Panc1 (cell line): ENCODE data around the gene CERS5. TPM values are rescaled to one million over a fixed set of nuclear protein-coding genes. Genes with fewer than 3 reads are reported as not detected.

Experiments used
- ATAC-seq: fragments of 200-7000 bp; cut with Tn5 transposase; 2 replicates; pipeline ENCODE4 v1.9.1; 2020; ENCODE audit warnings: mild to moderate bottlenecking, moderate library complexity
- BruUV-seq: library from RNA; stranded (reverse); fragments of 400-500 nt; replicated peaks from 2 replicates; lab custom pipeline; 2021; lab: Mats Ljungman, UMichigan
- CTCF ChIA-PET: fragments of 300-600 bp; sonication (Branson Sonifier 250); formaldehyde crosslinking; loops from one replicate; lab custom pipeline; 2022; ENCODE audit warnings: antibody characterized with exemption; lab: Charles Lee
- POLR2A ChIA-PET: fragments of 300-600 bp; sonication (Branson Sonifier 250); formaldehyde crosslinking; loops from one replicate; lab custom pipeline; 2022; ENCODE audit warnings: antibody characterized with exemption; lab: Charles Lee
- DNase-seq: peaks from one replicate; pipeline ENCODE4 v3.0.0-alpha.2; 2010; ENCODE audit warnings: low read depth, low spot score
- H3K27ac ChIP-seq: 2 replicates; pipeline ENCODE4 v1.5.1; 2011; ENCODE audit warnings: mild to moderate bottlenecking, low read length, inconsistent platforms
- H3K27me3 ChIP-seq: fragments of 200-500 bp; sonication (Bioruptor generic); 2 replicates; pipeline ENCODE4 v1.6.0; 2014; ENCODE audit warnings: low read length, inconsistent platforms; ENCODE audit not compliant: control insufficient read depth, insufficient read depth
- H3K36me3 ChIP-seq: fragments of 200-500 bp; sonication (Bioruptor generic); 2 replicates; pipeline ENCODE4 v1.5.1; 2014; ENCODE audit warnings: inconsistent platforms, mild to moderate bottlenecking, low read length, moderate library complexity; ENCODE audit not compliant: control insufficient read depth, insufficient read depth
- H3K4me1 ChIP-seq: 2 replicates; pipeline ENCODE4 v1.5.1; 2011; ENCODE audit warnings: inconsistent platforms, mild to moderate bottlenecking, low read length, moderate library complexity; ENCODE audit not compliant: control insufficient read depth, insufficient read depth
- H3K4me3 ChIP-seq, 2 experiments: 2 replicates each; pipeline ENCODE4 v1.5.1; 2011 to 2012; ENCODE audit warnings: low read depth in 2 of 2, low read length in 2 of 2, mild to moderate bottlenecking in 2 of 2, inconsistent platforms in 1 of 2, moderate library complexity in 1 of 2
- H3K9me3 ChIP-seq: fragments of 200-500 bp; sonication (Bioruptor generic); 2 replicates; pipeline ENCODE4 v1.5.1; 2014; ENCODE audit warnings: low read depth, mild to moderate bottlenecking, inconsistent platforms, low read length, moderate library complexity; ENCODE audit not compliant: control insufficient read depth, insufficient read depth
- POLR2AphosphoS5 ChIP-seq: IDR thresholded peaks from 2 replicates; pipeline ENCODE4 v1.6.1; 2012; ENCODE audit warnings: mild to moderate bottlenecking, low read depth, low read length, moderate library complexity
- REST ChIP-seq, 2 experiments: IDR thresholded peaks; 2 replicates each; pipeline ENCODE4 v1.6.1; 2011 to 2012; ENCODE audit warnings: low read depth in 2 of 2, control low read depth in 1 of 2, low read length in 1 of 2, mild to moderate bottlenecking in 1 of 2, moderate library complexity in 1 of 2; ENCODE audit not compliant: insufficient read depth in 1 of 2
- SIN3A ChIP-seq: IDR thresholded peaks from 2 replicates; pipeline ENCODE4 v1.6.1; 2012; ENCODE audit warnings: low read depth, mild to moderate bottlenecking, low read length, moderate library complexity, borderline replicate concordance; ENCODE audit not compliant: insufficient read depth
- TCF7L2 ChIP-seq: IDR thresholded peaks from 2 replicates; pipeline ENCODE4 v1.6.1; 2011; ENCODE audit warnings: mild to moderate bottlenecking, low read depth, low read length, inconsistent platforms
- in situ Hi-C: cut with HindIII; loops from 2 replicates; pipeline ENCODE4 v1.10.0; 2016; ENCODE audit warnings: low sequenced_read_pairs, low pct_unique_long_range_greater_than_20kb
- intact Hi-C: fragments of 100-400 bp; cut with micrococcal nuclease; formaldehyde crosslinking; loops from one replicate; pipeline ENCODE4 v1.10.0; 2022; ENCODE audit not compliant: unreplicated experiment
- total RNA-seq: library from RNA; stranded (reverse); gene quantifications from one replicate; pipeline ENCODE4 v1.2.1, GENCODE V29; 2021; ENCODE audit not compliant: unreplicated experiment
- TF ChIP-seq, protein P1 (sequence below): fragments of 450-650 bp; IDR thresholded peaks from 2 replicates; pipeline ENCODE4 v1.5.1; 2017; ENCODE audit warnings: mild to moderate bottlenecking

The CERS5 gene
- total RNA-seq, 1 experiment from 2014 or later = 50.5 TPM

- BruUV-seq = no TSS peak
- no peaks in the 10 kb centered on the region for H3K9me3 ChIP-seq
- peak; percentile 61 for ATAC-seq
- H3K4me3 ChIP-seq = no peak overlapping the region
- no peak for DNase-seq
- H3K36me3 ChIP-seq = peaks cover 12% of the 10 kb centered on the region
- POLR2A ChIA-PET = interaction anchor here (0.8 kb wide), 1 partner anchor 29 kb away, joined by 3 read pairs; the partner anchor contains the start of gene CERS5
- H3K4me1 ChIP-seq = peaks cover 36% of the 10 kb centered on the region
- no peaks in the 10 kb centered on the region for H3K27me3 ChIP-seq
- peak; percentile 82 for TF ChIP-seq TCF7L2
- no peak for TF ChIP-seq REST (IDR thresholded peaks at IDR 0.05; ENCODE audit: insufficient read depth in 1 of 2, low read depth in 2 of 2, low read length in 1 of 2)
- peak overlapping the region; percentile 69 for H3K27ac ChIP-seq
- CTCF ChIA-PET = no interaction called here
- in situ Hi-C loops = no loop called here
- intact Hi-C loops = no loop called here
These were observed 29.4 kb upstream of the CERS5 start for GRCh38 chr12:50196537-50196936.

DNA sequence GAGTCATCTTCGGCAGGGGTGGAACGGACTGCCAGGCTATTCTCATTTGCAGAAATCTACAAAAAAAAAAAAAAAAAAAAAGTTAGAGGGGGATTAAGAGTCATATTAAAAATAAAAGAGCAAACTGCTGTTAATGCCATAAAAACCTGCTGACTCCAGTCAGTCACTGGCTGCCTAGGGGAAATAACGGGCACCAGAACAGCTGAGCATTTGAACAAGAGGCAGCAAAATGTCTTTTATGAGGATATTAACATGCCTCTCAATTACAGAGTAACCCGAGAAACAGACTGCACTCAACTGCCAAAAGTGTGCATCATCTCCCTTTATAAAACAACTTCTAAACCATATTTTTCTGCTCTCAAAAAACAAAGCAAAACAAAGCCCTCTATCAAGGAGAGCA lies 28.7 kb upstream of the CERS5 start:
- intact Hi-C loops = no loop called here
- H3K27me3 ChIP-seq = no peaks in the 10 kb centered on the region
- H3K4me3 ChIP-seq = no peak overlapping the region
- in situ Hi-C loops = no loop called here
- TF ChIP-seq, protein P1, sequence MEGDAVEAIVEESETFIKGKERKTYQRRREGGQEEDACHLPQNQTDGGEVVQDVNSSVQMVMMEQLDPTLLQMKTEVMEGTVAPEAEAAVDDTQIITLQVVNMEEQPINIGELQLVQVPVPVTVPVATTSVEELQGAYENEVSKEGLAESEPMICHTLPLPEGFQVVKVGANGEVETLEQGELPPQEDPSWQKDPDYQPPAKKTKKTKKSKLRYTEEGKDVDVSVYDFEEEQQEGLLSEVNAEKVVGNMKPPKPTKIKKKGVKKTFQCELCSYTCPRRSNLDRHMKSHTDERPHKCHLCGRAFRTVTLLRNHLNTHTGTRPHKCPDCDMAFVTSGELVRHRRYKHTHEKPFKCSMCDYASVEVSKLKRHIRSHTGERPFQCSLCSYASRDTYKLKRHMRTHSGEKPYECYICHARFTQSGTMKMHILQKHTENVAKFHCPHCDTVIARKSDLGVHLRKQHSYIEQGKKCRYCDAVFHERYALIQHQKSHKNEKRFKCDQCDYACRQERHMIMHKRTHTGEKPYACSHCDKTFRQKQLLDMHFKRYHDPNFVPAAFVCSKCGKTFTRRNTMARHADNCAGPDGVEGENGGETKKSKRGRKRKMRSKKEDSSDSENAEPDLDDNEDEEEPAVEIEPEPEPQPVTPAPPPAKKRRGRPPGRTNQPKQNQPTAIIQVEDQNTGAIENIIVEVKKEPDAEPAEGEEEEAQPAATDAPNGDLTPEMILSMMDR = no peak
- TF ChIP-seq TCF7L2 (no peak), SIN3A (no peak), POLR2AphosphoS5 (no peak), REST (IDR thresholded peaks at IDR 0.05; ENCODE audit: insufficient read depth in 1 of 2, low read depth in 2 of 2, low read length in 1 of 2) (no peak)
- peak overlapping the region; percentile 69 for H3K27ac ChIP-seq
- CTCF ChIA-PET = no interaction called here
- H3K36me3 ChIP-seq = peaks cover 12% of the 10 kb centered on the region
- POLR2A ChIA-PET = interaction anchor here (0.6 kb wide), 1 partner anchor 44 kb away, joined by 3 read pairs; no protein-coding TSS in a partner anchor
- peaks cover 32% of the 10 kb centered on the region for H3K4me1 ChIP-seq
- ATAC-seq = no peak
- H3K9me3 ChIP-seq = no peaks in the 10 kb centered on the region
- DNase-seq = no peak
- TSS peak; percentile 24 for BruUV-seq
